Measurements from ENCODE around the gene TEDC2. TPM values are rescaled to one million over a fixed set of nuclear protein-coding genes. Genes with fewer than 3 reads are reported as not detected.

The TEDC2 gene
- total RNA-seq, 3 donors from 2014 or later, result 0.98 to 1.0 TPM; not detected in 1

DNA sequence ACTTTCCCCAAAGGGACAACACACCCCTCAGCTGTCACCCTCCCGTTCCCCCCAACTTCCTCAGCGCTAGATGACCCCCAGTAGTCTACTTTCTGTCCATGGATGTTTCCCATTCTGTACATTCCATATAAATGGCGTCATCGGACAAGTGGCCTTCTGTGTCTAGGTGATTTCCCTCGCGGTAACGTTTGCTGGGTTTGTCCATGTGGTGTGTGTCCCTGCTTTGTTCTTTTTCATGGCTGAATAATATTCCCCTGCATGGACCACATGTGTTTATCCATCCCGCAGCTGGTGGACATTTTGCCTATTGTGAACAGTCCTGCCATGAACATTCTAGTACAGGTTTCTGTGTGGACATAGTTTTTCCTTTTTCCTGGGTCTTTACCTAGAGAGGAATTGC, 7.3 kb upstream of the TEDC2 start:
- no peaks in the 10 kb centered on the region for H3K9me3 ChIP-seq
- no peaks in the 10 kb centered on the region for H3K36me3 ChIP-seq
- H3K27ac ChIP-seq, result no peak overlapping the region
- DNase-seq (ENCODE audit: low spot score in 2 of 2), result no peak
- H3K4me1 ChIP-seq, result no peaks in the 10 kb centered on the region
- no peak overlapping the region for H3K4me3 ChIP-seq
- no peaks in the 10 kb centered on the region for H3K27me3 ChIP-seq
- intact Hi-C loops (cut with DNase I; ENCODE audit: low total_unique reads), result loop anchor here (5.0 kb wide), 1 partner anchor 375 kb away; no protein-coding TSS in a partner anchor
- TF ChIP-seq, protein P1, sequence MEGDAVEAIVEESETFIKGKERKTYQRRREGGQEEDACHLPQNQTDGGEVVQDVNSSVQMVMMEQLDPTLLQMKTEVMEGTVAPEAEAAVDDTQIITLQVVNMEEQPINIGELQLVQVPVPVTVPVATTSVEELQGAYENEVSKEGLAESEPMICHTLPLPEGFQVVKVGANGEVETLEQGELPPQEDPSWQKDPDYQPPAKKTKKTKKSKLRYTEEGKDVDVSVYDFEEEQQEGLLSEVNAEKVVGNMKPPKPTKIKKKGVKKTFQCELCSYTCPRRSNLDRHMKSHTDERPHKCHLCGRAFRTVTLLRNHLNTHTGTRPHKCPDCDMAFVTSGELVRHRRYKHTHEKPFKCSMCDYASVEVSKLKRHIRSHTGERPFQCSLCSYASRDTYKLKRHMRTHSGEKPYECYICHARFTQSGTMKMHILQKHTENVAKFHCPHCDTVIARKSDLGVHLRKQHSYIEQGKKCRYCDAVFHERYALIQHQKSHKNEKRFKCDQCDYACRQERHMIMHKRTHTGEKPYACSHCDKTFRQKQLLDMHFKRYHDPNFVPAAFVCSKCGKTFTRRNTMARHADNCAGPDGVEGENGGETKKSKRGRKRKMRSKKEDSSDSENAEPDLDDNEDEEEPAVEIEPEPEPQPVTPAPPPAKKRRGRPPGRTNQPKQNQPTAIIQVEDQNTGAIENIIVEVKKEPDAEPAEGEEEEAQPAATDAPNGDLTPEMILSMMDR (IDR thresholded peaks at IDR 0.05), result no peak
- no peak for TF ChIP-seq POLR2AphosphoS5 (IDR thresholded peaks at IDR 0.05)
- no peak for TF ChIP-seq POLR2A (IDR thresholded peaks at IDR 0.05)

DNA sequence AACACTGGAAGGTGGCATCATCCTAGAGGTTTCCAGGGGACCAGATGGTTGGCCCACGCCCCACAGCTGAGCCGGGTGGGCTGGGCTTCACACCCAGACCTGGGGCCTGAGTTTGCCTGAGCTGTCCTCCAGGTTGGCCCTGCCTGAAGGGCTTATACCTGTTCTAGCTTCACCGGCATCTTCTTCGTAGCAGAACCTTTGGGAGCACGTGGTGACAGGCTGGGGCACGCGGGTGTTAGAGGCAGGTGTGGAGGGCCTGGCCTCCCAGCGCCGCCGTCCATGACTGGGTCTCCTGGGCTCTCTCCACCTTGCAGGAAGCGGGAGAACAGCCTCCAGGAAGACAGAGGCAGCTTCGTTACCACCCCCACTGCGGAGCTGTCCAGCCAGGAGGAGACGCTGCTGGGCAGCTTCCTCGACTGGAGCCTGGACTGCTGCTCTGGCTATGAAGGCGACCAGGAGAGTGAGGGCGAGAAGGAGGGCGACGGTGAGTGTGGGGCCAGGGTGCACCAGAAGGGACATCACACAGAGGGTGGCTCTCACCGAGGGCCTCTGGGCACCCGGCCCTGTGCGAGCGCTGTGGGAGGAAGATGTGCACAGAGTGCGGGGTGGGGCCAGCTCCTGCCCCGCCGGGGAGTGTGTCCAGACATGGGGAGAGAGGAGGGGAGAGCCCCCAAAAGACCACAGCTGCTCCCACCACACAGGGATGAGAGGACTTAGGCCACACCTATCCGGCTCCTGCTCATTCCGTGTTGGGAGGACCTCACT, 4.6 kb upstream of the TEDC2 start:
- no peak for TF ChIP-seq POLR2A (IDR thresholded peaks at IDR 0.05)
- TF ChIP-seq, protein P1 (IDR thresholded peaks at IDR 0.05), result no peak
- no peak for TF ChIP-seq POLR2AphosphoS5 (IDR thresholded peaks at IDR 0.05)
- DNase-seq (ENCODE audit: low spot score in 2 of 2), result no peak
- intact Hi-C loops (cut with DNase I; ENCODE audit: low total_unique reads), result no loop called here
- no peaks in the 10 kb centered on the region for H3K36me3 ChIP-seq
- no peak overlapping the region for H3K4me3 ChIP-seq
- H3K27ac ChIP-seq, result no peak overlapping the region
- peaks cover 0 to 4% of the 10 kb centered on the region in 2 donors for H3K4me1 ChIP-seq
- no peaks in the 10 kb centered on the region for H3K27me3 ChIP-seq
- no peaks in the 10 kb centered on the region for H3K9me3 ChIP-seq

GRCh38 chr16:2456551-2457153, 3.3 kb upstream of the TEDC2 start:
- TF ChIP-seq, protein P1 (IDR thresholded peaks at IDR 0.05), result no peak
- TF ChIP-seq POLR2AphosphoS5 (IDR thresholded peaks at IDR 0.05) (no peak), POLR2A (IDR thresholded peaks at IDR 0.05) (no peak)
- no peaks in the 10 kb centered on the region for H3K36me3 ChIP-seq
- no peak overlapping the region for H3K4me3 ChIP-seq
- no peaks in the 10 kb centered on the region for H3K27me3 ChIP-seq
- peaks cover 0 to 4% of the 10 kb centered on the region in 2 donors for H3K4me1 ChIP-seq
- no peak for DNase-seq (ENCODE audit: low spot score in 2 of 2)
- intact Hi-C loops (cut with DNase I; ENCODE audit: low total_unique reads), result no loop called here
- no peak overlapping the region for H3K27ac ChIP-seq
- H3K9me3 ChIP-seq, result no peaks in the 10 kb centered on the region

DNA sequence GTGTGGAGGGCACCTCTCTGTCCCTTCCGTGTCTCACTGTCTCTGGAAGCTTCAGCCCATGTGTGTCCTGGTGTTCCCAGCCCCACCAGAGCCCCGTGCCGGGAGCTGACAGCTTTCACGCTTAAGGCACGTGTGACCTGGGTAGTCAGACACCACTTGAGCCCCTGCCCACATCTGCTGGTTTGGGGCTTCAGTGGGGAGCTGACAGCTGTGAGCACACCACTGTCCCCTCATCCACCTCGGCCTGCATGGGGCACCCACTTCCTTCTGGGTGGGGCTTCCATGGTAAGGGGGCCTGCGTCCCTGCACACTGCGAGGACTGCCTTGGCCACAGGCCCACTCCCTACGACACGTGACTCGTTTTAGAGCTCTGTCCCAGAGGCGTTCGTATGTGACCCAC, 2.6 kb upstream of the TEDC2 start:
- no peak overlapping the region for H3K4me3 ChIP-seq
- H3K27me3 ChIP-seq, result no peaks in the 10 kb centered on the region
- DNase-seq (ENCODE audit: low spot score in 2 of 2), result no peak
- peaks cover 0 to 4% of the 10 kb centered on the region in 2 donors for H3K4me1 ChIP-seq
- intact Hi-C loops (cut with DNase I; ENCODE audit: low total_unique reads), result no loop called here
- TF ChIP-seq, protein P1 (IDR thresholded peaks at IDR 0.05), result no peak
- TF ChIP-seq POLR2AphosphoS5 (IDR thresholded peaks at IDR 0.05) (no peak), POLR2A (IDR thresholded peaks at IDR 0.05) (no peak)
- H3K36me3 ChIP-seq, result no peaks in the 10 kb centered on the region
- H3K27ac ChIP-seq, result no peak overlapping the region
- H3K9me3 ChIP-seq, result no peaks in the 10 kb centered on the region

DNA sequence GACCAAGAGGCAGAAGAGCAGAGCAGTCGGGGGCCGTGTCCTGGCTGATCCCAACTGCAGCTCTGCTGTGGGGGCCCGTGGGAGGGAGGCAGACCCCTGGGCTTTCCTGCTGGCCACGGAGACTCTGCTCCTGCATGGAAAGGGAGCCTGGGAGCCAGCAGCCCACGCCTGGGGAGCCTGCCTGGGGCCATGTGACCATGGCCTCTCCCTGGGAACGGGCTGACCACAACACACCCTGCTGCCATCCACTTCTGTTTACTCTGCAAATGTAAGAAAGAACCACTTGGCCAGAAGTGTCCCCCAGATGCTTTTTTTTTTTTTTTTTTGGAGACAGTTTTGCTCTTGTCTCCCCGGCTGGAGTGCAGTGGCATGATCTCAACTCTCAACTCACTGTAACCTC, 2.0 kb upstream of the TEDC2 start:
- no peaks in the 10 kb centered on the region for H3K36me3 ChIP-seq
- H3K27me3 ChIP-seq, result no peaks in the 10 kb centered on the region
- no peaks in the 10 kb centered on the region for H3K9me3 ChIP-seq
- TF ChIP-seq, protein P1 (IDR thresholded peaks at IDR 0.05), result no peak
- TF ChIP-seq POLR2AphosphoS5 (IDR thresholded peaks at IDR 0.05), result no peak
- DNase-seq (ENCODE audit: low spot score in 2 of 2), result no peak
- no peak overlapping the region for H3K4me3 ChIP-seq
- H3K4me1 ChIP-seq, result peaks cover 0 to 4% of the 10 kb centered on the region in 2 donors
- no peak overlapping the region for H3K27ac ChIP-seq
- intact Hi-C loops (cut with DNase I; ENCODE audit: low total_unique reads), result no loop called here
